Liver (tissue), 3 donors: ENCODE results near the gene HGS.

ENCODE experiments used
- RAD21 ChIP-seq, 2 donors: IDR thresholded peaks; 2 replicates each; pipeline ENCODE4 v1.6.1; 2016; ENCODE audit warnings: antibody characterized with exemption in 2 of 2, mild to moderate bottlenecking in 2 of 2
- TAF1 ChIP-seq: conservative IDR thresholded peaks from 2 replicates; pipeline ENCODE4 v1.6.1; 2016; ENCODE audit warnings: antibody characterized with exemption, mild to moderate bottlenecking
- TF ChIP-seq, protein P1 (sequence below): IDR thresholded peaks from 2 replicates; pipeline ENCODE4 v1.6.1; 2016; ENCODE audit warnings: antibody characterized with exemption, mild to moderate bottlenecking
- TF ChIP-seq, protein P2 (sequence below): fragments of 150-350 bp; IDR thresholded peaks from 2 replicates; pipeline ENCODE4 v1.5.1; 2017; ENCODE audit warnings: improper control_type of control experiment, low read depth, low read length; ENCODE audit not compliant: missing input control
- TF ChIP-seq, protein P3 (sequence below): IDR thresholded peaks from 2 replicates; pipeline ENCODE4 v1.6.1; 2016; ENCODE audit warnings: antibody characterized with exemption
- donor health status: healthy.
- donor health status: healthy.

DNA sequence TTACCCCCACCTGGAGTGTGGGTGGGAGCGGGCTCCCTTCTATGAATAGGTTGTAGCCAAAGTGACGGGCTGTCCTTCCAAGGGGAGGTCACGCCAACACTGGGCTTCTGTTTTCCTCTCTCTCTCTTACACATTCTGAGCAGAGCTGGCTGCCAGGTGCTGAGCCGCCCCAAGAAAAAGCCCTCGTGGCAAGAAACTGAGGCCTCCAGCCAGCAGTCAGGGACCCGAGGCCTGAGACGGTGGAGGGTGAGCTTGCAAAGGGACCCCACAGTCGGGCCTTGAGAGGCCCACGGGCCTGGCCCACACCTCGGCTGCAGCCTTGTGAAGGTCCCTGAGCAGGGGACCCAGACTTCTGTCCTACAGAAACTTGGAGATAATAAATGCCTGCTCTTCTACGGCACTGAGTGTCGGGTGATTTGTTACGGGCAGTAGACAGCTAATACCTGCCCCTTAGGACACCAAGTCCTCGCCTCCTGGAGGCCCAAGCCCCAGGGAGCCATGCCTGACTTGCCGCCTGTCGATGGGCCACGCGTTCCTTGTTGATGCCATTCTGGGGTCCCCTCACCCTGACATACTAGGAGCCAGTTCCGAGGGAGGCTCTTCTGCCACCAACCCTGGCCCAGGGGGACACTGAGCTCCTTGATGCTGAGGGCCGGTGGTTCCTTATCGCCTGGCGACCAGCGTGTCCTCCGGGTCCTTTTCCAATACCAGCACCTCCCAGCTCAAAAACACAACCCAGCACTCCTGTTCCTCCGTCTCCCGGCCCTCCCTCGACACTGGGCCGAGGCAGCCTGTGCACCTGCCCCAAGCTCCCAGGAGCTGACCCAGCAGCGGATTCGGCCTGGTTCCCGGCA lies 54.4 kb downstream of the HGS start:
- TF ChIP-seq RAD21 (IDR thresholded peaks at IDR 0.05) = no peak
- TF ChIP-seq, protein P1, sequence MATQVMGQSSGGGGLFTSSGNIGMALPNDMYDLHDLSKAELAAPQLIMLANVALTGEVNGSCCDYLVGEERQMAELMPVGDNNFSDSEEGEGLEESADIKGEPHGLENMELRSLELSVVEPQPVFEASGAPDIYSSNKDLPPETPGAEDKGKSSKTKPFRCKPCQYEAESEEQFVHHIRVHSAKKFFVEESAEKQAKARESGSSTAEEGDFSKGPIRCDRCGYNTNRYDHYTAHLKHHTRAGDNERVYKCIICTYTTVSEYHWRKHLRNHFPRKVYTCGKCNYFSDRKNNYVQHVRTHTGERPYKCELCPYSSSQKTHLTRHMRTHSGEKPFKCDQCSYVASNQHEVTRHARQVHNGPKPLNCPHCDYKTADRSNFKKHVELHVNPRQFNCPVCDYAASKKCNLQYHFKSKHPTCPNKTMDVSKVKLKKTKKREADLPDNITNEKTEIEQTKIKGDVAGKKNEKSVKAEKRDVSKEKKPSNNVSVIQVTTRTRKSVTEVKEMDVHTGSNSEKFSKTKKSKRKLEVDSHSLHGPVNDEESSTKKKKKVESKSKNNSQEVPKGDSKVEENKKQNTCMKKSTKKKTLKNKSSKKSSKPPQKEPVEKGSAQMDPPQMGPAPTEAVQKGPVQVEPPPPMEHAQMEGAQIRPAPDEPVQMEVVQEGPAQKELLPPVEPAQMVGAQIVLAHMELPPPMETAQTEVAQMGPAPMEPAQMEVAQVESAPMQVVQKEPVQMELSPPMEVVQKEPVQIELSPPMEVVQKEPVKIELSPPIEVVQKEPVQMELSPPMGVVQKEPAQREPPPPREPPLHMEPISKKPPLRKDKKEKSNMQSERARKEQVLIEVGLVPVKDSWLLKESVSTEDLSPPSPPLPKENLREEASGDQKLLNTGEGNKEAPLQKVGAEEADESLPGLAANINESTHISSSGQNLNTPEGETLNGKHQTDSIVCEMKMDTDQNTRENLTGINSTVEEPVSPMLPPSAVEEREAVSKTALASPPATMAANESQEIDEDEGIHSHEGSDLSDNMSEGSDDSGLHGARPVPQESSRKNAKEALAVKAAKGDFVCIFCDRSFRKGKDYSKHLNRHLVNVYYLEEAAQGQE = no peak
- TF ChIP-seq TAF1 = no peak
- TF ChIP-seq, protein P2, sequence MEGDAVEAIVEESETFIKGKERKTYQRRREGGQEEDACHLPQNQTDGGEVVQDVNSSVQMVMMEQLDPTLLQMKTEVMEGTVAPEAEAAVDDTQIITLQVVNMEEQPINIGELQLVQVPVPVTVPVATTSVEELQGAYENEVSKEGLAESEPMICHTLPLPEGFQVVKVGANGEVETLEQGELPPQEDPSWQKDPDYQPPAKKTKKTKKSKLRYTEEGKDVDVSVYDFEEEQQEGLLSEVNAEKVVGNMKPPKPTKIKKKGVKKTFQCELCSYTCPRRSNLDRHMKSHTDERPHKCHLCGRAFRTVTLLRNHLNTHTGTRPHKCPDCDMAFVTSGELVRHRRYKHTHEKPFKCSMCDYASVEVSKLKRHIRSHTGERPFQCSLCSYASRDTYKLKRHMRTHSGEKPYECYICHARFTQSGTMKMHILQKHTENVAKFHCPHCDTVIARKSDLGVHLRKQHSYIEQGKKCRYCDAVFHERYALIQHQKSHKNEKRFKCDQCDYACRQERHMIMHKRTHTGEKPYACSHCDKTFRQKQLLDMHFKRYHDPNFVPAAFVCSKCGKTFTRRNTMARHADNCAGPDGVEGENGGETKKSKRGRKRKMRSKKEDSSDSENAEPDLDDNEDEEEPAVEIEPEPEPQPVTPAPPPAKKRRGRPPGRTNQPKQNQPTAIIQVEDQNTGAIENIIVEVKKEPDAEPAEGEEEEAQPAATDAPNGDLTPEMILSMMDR = no peak
- TF ChIP-seq, protein P3, sequence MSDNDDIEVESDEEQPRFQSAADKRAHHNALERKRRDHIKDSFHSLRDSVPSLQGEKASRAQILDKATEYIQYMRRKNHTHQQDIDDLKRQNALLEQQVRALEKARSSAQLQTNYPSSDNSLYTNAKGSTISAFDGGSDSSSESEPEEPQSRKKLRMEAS = no peak
